GOT3 (cell line): ENCODE results near the gene CST2.
"Not testable (repeated sequence)": the region's sequence is repeated elsewhere in the genome, so short reads cannot be mapped to it uniquely, and the experiment has no call there.

Experiments
- DNase-seq: peaks from one replicate; lab custom pipeline; 2025; ENCODE audit warnings: mixed read lengths; lab: John Stamatoyannopoulos, UW

Gene CST2, protein sequence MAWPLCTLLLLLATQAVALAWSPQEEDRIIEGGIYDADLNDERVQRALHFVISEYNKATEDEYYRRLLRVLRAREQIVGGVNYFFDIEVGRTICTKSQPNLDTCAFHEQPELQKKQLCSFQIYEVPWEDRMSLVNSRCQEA

DNA sequence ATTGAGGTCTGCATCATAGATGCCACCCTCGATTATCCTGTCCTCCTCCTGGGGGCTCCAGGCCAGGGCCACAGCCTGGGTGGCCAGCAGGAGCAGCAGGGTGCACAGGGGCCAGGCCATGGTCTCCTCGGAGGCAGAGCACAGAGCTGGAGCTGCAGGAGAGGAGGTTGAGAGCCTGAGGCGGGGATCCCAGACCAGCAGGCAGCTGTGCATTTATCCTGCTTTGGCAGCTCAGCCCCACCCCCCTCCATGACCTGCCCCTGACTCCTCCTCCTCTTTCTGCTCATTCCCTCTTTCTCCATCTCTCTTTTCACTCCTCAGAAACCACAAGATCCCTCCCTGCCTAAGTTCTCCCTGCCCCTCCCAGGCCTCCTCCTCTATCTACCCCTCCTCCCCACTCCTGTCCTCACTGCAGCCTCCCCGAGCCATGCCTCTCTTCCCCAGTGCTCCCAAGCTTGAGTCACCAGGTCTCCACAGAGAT, at the start of gene CST2:
TSS of gene CST2 (minus strand) at position 189 of the 481 bp plus-strand sequence. CDS start at position 120, 69 bp downstream.
- no peak for DNase-seq

DNA sequence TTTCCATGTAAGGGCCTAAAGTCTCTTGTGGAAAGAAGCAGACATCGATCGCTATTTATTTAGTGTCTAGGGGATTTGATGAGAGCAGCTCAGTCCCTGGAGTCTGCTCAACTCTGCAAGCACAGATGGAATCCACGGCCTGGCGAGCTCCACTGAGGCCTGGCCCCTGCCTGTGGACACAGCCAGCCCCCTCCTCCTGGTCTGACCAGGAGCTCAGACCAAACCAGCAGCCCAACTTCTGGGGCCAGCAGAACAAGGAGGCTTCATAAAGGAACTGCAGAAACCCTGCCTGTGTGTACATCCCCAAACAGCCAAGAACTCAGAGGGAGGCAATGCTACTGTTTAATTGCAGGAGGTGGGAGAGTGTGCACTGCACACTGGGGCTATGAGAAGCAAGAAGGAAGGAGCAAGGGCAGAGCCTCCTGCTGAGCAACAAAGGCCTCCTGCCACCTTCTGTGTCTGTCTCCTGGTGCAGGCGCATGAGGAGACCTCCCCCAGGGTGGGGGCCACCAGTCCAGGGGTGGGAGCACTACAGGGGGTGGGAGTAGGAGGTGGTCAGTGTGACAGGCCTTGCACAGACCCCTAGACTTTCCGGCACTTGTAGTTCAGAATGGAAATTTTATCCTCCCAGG, 49.2 kb upstream of the CST2 start:
- DNase-seq = no peak

DNA sequence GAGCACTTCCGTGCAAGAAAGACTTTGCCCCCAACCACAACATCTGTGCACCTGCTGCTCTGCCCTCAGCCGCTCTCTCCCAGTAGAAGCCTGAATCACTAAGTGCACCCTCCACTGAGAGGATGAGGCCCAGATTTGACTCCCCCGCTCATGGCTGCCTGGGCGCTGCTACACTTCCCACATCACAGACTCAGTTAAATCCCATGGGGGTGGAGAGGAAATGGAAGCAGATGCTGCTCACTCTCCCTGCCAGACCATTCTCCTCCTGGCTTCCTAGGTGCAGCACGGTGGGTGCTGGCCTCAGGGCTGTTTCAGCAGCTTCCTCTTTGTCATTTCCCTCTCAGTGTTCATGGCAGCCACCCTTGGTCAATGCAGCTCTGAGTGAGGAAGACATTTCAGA, 48.2 kb upstream of the CST2 start:
- DNase-seq = no peak

DNA sequence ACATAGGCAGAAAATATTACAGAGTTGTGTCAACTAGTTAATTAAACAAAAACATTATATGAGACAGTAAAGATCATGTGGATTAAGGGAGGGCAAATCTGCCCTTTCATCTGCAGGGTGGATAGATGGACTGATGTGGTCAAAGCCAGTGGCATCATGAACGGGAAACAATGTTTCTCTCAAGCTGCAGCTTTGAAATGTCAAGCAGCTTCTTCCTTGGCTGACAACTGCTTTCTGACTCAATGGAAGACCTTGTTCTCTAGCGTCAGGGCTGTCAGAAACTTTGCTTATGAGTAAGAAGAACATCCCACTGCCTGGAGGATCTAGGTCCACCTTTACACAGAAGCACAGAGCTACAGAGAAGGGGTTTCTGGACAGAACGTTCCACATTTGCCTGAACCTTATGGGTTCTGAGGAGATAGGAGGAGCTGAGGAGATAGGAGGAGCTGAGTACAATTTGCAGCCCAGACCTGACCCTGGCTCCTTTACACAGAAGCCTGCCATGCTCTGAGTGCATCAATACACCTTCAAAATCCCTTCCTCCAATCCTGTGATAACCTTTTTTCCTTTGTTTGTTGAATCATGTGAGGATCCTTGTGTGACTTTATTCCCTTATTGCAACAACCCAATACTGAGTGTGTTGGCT, 47.0 kb upstream of the CST2 start:
- no peak for DNase-seq

DNA sequence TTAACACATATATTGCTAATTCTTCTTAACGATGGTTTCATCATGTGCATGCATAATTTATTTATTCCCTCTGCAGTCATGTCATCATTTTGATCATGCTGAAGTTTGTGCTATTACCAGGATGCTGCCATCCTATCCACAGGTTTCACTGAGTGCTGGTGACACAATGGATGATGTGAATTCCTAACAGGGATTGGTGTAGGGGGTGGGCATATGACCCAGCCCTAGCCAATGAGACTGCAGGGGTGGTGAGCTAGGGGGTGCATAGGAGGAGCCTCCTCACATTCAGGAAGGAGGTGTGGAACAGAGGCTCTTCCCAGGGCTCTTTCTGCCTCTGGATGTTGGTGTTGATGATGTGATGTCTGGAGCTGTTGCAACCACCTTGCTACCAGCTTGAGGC, 45.5 kb upstream of the CST2 start:
- no peak for DNase-seq

DNA sequence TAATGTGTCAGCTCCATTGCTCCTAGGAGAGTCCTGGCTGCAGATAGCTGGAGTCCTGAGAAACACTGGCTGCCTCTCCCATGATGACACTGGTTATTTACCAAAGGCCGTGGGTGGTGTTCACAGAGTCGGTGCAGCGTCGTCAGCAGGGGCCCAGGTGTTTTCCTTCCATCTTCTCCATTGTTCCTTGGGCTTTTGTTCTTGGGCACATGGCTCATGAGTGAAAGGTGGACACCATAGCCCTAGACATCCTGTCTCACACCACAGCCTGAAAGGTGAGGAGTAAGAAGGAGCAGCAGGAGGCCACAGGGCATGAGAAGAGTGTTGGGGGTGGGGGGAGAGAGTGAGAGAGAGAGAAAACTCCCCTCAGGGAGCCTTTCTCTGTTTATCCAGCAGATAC, 43.9 kb upstream of the CST2 start:
- no peak for DNase-seq

DNA sequence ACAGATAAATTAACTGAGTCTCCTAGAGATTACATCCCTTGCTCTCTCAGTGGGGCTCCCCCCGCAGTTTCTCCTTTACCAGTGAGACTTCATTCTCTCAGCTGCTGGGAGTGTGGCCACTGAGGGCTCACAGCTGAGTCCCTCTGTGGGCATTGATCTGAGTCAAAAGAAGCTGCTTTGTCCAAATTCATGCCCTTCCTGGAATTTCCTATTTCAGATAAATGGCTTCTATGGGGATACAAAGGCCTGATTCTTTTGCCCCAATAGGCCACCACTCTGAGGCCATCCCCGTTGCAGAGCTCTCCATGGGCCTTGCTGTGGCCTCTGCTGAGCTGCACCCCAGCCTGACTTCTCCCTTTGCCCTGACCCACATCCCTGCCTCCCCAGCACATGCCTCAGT, 43.0 kb upstream of the CST2 start:
- DNase-seq = no peak

DNA sequence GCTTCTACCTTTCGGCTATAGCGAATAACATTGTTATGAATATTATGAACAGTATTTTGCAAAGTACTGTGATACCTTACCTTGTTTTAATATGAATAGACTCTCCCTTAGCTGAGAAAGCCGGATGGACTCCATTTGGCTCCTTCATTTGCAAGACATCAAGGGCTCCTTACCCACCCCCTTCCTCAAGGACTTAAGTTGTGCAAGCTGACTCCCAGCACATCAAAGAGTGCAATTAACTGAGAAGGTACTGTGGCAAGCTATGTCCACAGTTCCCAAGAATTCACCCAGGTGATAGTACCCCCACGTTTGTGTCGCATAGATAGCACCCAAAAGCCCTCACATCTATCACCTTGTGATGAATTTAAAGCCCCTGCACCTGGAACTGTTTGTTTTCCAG, 41.8 kb upstream of the CST2 start:
- no peak for DNase-seq

DNA sequence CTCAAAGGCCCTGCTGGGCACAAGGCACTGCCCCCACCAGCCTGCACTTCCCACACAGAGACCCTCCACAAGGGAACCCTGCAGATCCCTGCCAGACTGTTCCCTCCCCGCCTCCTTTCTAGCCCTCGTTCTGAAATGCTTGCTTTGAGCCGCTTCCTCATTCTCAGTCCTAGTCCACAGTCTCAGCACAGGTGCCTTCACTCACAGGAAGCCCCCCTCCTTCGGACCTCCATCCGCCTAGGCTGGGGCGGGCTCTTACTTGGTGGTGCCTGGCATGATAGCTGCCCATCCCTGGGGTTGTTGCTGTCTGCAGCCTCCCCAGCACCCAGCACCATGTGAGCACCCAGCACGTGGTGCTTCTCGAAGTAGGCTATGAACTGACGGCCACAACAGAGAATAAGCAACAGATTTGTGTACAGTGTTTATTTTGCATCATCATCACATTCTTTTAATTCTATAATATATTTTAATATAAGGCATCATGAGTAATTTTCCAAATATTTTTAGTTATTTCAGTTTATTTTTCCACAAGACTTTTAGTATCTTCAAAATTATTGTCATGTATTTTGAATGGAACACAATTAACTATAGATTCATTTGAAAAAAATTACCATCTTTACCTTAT, 40.7 kb upstream of the CST2 start:
- no peak for DNase-seq

DNA sequence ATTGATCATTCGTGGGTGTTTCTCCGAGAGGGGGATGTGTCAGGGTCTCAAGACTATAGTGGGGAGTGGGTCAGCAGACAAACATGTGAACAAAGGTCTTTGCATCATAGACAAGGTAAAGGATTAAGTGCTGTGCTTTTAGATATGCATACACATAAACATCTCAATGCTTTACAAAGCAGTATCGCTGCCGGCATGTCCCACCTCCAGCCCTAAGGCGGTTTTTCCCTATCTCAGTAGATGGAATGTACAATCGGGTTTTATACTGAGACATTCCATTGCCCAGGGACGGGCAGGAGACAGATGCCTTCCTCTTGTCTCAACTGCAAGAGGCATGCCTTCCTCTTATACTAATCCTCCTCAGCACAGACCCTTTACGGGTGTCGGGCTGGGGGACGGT, 34.2 kb upstream of the CST2 start:
- DNase-seq = not testable (repeated sequence)

DNA sequence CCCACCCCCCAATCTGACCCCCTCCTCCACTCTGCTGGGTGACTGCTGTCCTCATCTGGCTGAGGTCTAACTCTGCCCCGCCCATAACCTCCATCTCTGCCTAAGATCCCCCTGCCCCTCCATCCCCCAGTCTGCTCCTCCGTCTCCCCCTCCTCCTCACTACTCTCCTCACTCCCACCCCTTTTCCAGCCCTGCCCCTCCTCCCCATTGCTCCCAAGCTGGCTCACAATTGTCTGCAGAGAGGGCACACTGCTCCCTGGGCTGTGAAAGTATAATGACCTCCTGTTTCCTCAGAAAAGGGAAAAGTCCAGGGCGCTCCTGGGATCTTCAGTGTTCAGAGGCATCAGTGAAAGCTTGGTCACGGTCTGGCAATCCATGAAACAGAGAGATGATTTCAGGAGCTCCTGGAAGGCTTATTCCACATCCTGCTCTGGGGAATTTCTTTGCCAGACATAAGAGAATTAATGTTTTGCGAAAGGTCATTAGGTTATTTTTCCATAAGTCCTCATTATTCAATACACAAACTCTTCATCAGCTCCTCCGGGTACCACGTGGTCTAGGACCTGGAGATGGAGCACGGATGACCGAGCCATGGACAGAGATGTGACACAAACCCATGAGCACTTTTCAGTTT, 31.6 kb upstream of the CST2 start:
- no peak for DNase-seq

DNA sequence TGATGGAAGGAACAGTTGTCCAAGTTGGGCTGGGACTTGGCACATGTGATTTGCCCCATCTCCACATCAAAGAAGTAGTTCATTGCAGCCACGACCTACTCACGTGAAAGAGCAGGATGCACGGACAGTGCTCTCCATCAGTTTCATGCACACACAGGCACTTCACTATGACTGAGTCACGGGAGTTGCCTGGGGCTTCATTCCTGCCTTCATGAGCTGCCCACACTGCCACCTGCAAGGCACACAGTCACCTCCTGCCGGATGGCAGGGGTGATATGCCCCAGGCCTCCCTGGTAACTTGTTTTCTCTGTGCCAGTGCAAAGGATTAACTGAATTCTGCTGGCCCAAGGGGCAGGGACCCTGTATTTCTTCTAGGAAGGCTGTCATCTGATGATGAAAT, 30.2 kb upstream of the CST2 start:
- no peak for DNase-seq

DNA sequence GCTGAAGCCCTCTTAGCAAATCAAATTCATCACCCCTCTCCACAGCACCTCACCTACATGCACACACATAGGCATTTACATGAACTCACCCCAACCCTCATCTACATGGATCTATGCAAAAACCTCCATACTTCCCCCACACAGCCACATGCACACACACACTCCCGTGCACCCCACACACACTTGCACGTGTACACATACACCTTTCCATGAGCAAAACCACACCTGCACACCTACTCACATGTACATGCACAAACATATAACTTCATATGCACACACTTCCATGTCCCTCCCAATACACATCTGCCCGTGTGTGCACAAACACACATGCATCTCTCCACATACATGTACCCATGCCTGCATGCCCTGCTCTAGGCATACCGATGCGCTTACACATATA, 29.7 kb upstream of the CST2 start:
- DNase-seq = no peak

DNA sequence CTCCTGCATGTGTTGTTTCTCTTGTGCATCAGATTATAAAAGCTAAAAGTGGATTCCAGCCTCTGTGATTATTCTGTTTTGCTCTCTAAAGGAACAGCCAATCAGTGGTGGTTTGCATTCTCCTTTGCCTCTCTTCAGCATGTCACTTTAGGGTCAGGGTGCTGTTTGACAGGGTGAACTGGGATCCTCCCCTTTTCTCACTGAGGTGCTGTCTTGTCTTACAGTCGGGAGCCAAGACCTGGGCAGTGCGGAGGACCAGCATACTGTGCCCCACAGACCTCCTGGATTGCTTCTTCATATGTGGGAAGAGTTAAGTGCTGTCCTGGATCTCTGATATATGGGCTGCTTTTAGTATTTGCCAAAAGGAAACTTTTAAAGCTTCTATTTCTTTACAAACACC, 15.2 kb upstream of the CST2 start:
- DNase-seq = no peak

DNA sequence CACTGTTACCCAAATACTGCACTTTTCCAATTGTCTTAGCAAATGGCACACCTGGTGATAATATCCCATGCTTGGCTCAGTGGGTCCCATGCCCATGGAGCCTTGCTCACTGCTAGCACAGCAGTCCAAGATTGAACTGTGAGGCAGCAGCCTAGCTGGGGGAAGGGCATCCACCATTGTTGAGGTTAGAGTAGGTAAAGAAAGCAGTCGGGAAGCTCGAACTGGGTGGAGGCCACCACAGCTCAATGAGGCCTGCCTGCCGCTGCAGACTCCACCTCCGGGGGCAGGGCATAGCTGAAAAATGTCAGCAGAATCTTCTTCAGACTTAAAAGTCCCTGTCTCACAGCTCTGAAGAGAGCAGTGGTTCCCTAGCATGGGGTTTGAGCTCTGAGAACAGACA, 9.2 kb upstream of the CST2 start:
- no peak for DNase-seq

DNA sequence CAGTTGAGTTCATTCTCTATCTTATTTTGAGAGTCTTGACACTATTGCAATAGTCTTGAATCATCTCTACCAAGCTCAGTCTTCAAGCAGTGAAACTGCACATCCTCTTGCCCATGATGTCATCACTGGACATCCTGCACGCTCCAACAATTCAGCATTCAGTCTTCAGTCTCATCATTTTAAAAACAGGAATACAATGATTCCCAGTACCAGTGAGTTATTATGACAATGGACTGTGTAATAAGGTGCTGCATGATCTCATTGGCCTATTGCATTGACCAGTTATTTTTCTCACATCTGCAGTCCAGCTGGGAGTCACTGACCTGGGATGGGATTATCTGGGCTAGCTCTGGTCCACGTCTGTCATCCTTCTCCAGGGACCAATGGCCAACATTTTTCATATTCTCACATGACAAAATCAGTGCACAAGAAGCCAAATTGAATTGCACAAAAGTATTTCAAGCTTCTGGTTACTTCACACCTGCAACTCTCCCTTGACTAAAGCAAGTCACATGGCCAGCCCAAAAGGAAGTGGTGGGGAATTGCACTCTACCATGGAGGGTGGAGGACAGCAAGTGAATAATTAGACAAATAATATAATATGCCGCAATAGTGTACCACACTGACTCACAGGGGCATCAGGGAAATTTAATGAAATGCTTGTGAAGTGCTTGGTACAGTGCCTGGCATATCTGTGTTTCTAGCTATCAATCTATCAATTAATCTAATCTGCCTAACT, 6.4 kb upstream of the CST2 start:
- no peak for DNase-seq

DNA sequence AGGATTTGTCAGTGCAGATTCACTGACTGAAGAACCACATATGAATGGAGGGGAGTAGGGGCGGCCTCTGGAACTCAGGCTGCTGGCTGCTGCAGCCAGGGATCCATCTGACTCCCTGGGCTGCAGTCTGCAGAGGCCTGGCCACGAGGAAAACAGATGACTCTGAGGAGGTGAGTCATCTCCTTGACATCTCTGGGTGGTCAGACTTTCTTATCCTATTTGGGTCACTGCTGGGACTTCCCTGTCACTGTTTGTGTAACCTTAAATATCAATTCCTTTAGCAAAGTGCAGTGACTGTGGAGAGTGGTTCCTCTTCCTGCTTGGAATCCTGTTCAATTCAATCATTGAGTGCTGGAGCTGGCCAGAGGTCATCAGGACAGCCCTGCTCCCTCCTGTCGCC, 5.4 kb upstream of the CST2 start:
- DNase-seq = not testable (repeated sequence)

DNA sequence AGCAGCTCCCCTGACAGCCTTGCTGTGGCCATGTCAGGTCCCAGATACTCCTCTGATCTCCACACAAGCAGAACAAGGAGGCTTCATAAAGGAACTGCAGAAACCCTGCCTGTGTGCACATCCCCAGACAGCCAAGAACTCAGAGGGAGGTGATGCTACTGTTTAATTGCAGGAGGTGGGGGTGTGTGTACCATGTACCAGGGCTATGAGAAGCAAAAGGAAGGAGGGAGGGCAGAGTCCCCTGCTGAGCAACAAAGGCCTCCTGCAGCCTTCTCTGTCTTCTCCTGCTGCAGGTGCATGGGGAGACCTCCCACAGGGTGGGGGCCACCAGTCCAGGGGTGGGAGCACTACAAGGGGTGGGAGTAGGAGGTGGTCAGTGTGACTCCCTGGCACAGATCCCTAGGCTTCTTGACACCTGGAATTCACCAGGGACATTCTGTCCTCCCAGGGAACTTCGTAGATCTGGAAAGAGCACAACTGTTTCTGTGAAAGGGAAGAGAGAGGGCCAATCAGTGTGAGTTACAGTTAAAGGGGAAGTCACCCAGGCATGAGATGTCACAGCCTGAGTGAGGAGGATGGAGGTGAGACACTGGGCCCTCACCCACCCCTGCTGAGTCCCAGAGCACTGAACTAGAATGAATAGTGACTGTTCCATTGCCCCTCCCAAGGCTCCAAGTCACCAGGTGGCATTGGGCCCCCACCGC, 2.8 kb downstream of the CST2 start:
- DNase-seq = no peak

DNA sequence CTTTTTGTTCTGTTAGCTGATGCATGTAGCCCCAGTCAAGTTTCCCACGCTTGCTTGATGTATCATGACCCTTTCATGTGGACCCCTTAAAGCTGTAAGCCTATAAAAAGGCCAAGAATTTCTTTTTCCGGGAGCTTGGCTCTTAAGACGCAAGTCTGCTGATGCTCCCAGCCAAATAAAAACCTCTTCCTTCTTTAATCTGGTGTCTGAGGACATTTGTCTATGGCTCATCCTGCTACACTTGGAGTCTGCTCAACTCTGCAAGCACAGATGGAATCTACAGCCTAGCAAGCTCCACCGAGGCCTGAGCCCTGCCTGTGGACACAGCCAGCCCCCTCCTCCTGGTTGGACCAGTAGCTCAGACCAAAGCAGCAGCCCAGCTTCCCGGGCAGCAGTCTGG, 3.4 kb downstream of the CST2 start:
- no peak for DNase-seq

DNA sequence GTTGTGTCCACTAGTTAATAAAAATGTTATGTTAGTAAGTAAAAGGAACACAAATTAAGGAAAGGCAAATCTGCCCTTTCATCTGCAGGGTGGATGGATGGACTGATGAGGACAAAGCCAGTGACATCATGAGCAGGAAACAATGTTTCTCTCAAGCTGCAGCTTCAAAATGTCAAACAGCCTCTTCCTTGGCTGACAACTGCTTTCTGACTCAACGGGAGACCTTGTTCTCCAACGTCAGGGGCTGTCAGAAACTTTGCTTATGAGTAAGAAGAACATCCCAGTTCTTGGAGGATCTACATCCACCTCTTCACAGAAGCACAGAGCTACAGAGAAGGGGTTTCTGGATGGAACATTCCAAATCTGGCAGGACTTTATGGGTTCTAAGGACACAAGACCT, 6.0 kb downstream of the CST2 start:
- DNase-seq = no peak

DNA sequence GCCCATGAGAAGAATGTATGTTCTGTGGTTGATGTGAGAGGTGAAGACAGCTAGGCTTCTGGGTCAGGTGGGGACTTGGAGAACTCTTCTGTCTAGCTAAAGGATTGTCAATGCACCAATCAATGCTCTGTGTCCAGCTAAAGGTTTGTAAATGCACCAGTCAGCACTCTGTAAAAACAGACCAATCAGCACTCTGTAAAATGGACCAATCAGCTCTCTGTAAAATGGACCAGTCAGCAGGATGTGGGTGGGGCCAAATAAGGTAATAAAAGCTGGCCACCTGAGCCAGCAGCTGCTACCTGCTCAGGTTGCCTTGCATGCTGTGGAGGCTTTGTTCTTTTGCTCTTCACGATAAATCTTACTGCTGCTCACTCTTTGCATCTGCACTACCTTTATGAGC, 15.0 kb downstream of the CST2 start:
- DNase-seq = not testable (repeated sequence)
